CD14-positive monocyte (primary cell): ENCODE results near the gene MAP3K10. TPM values are rescaled to one million over a fixed set of nuclear protein-coding genes. Genes with fewer than 3 reads are reported as not detected.

Source experiments
- DNase-seq, 3 donors: peaks; one replicate each; pipeline ENCODE4 v3.0.0-alpha.2; 2011 to 2022
- H2AFZ ChIP-seq: 2 replicates; pipeline ENCODE4 v1.6.0; 2012; ENCODE audit warnings: mild to moderate bottlenecking, low read depth, low read length, inconsistent platforms; ENCODE audit not compliant: insufficient read depth, poor library complexity, severe bottlenecking
- H3K27ac ChIP-seq, 2 donors: 1 replicate in 1 of 2; 2 replicates in 1 of 2; pipeline ENCODE4 v1.5.1; 2012 to 2013; ENCODE audit warnings: low read length in 2 of 2, control low read depth in 1 of 2, inconsistent platforms in 1 of 2, low read depth in 1 of 2, mild to moderate bottlenecking in 1 of 2
- H3K27me3 ChIP-seq, 2 donors: one replicate each; pipeline versions ENCODE4 v1.6.0 to v1.6.1; 2011 to 2013; ENCODE audit warnings: low read length in 2 of 2; ENCODE audit not compliant: control insufficient read depth in 2 of 2, insufficient read depth in 2 of 2
- H3K36me3 ChIP-seq, 2 donors: replicated peaks in 1 of 2; 1 replicate in 1 of 2; 2 replicates in 1 of 2; pipeline versions ENCODE4 v1.5.1 to v1.6.1; 2012 to 2013; ENCODE audit warnings: low read length in 2 of 2, control low read depth in 1 of 2, inconsistent platforms in 1 of 2, mild to moderate bottlenecking in 1 of 2; ENCODE audit not compliant: insufficient read depth in 2 of 2, control insufficient read depth in 1 of 2
- H3K4me1 ChIP-seq, 2 donors: 1 replicate in 1 of 2; 2 replicates in 1 of 2; pipeline versions ENCODE4 v1.5.1 to v1.6.1; 2012 to 2013; ENCODE audit warnings: low read length in 2 of 2, control low read depth in 1 of 2, inconsistent platforms in 1 of 2, mild to moderate bottlenecking in 1 of 2, moderate library complexity in 1 of 2; ENCODE audit not compliant: insufficient read depth in 2 of 2, control insufficient read depth in 1 of 2
- H3K4me2 ChIP-seq: replicated peaks from 2 replicates; pipeline ENCODE3; 2012; ENCODE audit warnings: low read length, moderate library complexity, mild to moderate bottlenecking; ENCODE audit not compliant: poor library complexity, severe bottlenecking; ENCODE audit errors: extremely low read depth
- H3K4me3 ChIP-seq, 3 experiments: fragments of 200-600 bp in 1 of 3; sonication (generic) in 1 of 3; replicated peaks in 1 of 3; 1 replicate in 2 of 3; 2 replicates in 1 of 3; pipeline ENCODE4 v1.5.1; 2011 to 2013; ENCODE audit warnings: low read length in 3 of 3, mild to moderate bottlenecking in 3 of 3, control low read depth in 2 of 3, low read depth in 2 of 3, inconsistent platforms in 1 of 3, moderate library complexity in 1 of 3
- H3K79me2 ChIP-seq: 2 replicates; pipeline ENCODE4 v1.6.0; 2012; ENCODE audit warnings: mild to moderate bottlenecking, control low read depth, inconsistent platforms, low read length, moderate library complexity; ENCODE audit not compliant: insufficient read depth
- H3K9ac ChIP-seq: 2 replicates; pipeline ENCODE4 v1.6.0; 2017; ENCODE audit warnings: low read length, mild to moderate bottlenecking; ENCODE audit not compliant: insufficient read depth, poor library complexity, severe bottlenecking
- H3K9me3 ChIP-seq, 2 donors: replicated peaks in 1 of 2; 1 replicate in 1 of 2; 2 replicates in 1 of 2; pipeline versions ENCODE4 v1.5.1 to v1.6.1; 2012 to 2013; ENCODE audit warnings: low read length in 2 of 2, control low read depth in 1 of 2; ENCODE audit not compliant: control insufficient read depth in 1 of 2, insufficient read depth in 1 of 2
- H4K20me1 ChIP-seq: 2 replicates; pipeline ENCODE4 v1.6.0; 2012; ENCODE audit warnings: mild to moderate bottlenecking, low read length, control low read depth, moderate library complexity; ENCODE audit not compliant: insufficient read depth
- H3K27ac Mint-ChIP-seq, 7 donors: one replicate each; pipeline ENCODE4 v1.8.0; 2020; ENCODE audit warnings: mild to moderate bottlenecking in 7 of 7, mixed read lengths in 7 of 7, moderate library complexity in 6 of 7, inconsistent platforms in 2 of 7
- H3K27me3 Mint-ChIP-seq, 3 donors: one replicate each; pipeline ENCODE4 v1.8.0; 2021 to 2022; ENCODE audit warnings: low read depth in 3 of 3, mild to moderate bottlenecking in 3 of 3, mixed read lengths in 3 of 3, moderate library complexity in 3 of 3, inconsistent platforms in 1 of 3
- H3K36me3 Mint-ChIP-seq, 2 donors: one replicate each; pipeline ENCODE4 v1.8.0; 2020; ENCODE audit warnings: mixed read lengths in 2 of 2, inconsistent platforms in 1 of 2, mild to moderate bottlenecking in 1 of 2
- H3K4me1 Mint-ChIP-seq: one replicate; pipeline ENCODE4 v1.8.0; 2020; ENCODE audit warnings: mild to moderate bottlenecking, mixed read lengths
- H3K4me3 Mint-ChIP-seq, 2 donors: one replicate each; pipeline ENCODE4 v1.8.0; 2020; ENCODE audit warnings: mild to moderate bottlenecking in 2 of 2, mixed read lengths in 2 of 2, moderate library complexity in 1 of 2
- H3K9me3 Mint-ChIP-seq, 7 donors: one replicate each; pipeline ENCODE4 v1.8.0; 2020 to 2022; ENCODE audit warnings: mixed read lengths in 7 of 7, mild to moderate bottlenecking in 6 of 7, moderate library complexity in 6 of 7, inconsistent platforms in 2 of 7
- WGBS: methylation state at CpG from one replicate; pipeline ENCODE4 v1.1.5; 2013; ENCODE audit warnings: missing lambda C conversion rate; ENCODE audit not compliant: insufficient coverage; 5-methylcytosine and 5-hydroxymethylcytosine counted together
- intact Hi-C, 2 donors: fragments of 100-400 bp; cut with micrococcal nuclease; formaldehyde crosslinking; loops; one replicate each; pipeline versions ENCODE4 v1.15.0 to v1.15.1; 2023
- polyA plus RNA-seq, 3 donors: library from polyadenylated mRNA; depleted of rRNA in 1 of 3; unstranded in 2 of 3; stranded (reverse) in 1 of 3; fragments of 300-500 nt in 2 of 3; fragments of >200 nt in 1 of 3; fragmentation: Illumina TruSeq in 2 of 3; gene quantifications; 1 replicate in 2 of 3; 2 replicates in 1 of 3; pipeline ENCODE4 v1.2.3, GENCODE V29; 2012 to 2021
- TF ChIP-seq, protein P1 (sequence below): fragments of 200-600 bp; IDR thresholded peaks from one replicate; pipeline ENCODE4 v1.8.0; 2022; ENCODE audit warnings: antibody characterized with exemption, mild to moderate bottlenecking

Gene MAP3K10
- polyA plus RNA-seq, 3 donors: 0.05 to 9.1 TPM; not detected in 1

DNA sequence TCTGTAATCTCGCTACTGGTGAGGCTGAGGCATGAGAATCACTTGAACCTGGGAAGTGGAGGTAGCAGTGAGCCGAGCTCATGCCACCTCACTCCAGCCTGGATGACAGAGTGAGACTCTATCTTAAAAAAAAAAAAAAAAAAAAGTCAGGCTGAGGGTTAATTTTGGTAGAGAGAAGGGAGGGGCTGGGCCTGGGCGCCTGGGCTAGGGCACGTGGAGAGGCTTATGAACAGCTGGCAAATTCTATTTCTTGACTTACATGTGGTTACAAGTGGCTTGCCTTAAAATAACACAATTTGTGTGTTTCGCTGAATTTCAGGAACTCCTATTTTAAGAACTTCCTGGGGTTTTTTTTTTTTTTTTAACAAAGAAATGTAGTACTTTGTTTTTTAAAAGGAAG, 47.6 kb upstream of the MAP3K10 start:
- H3K4me2 ChIP-seq: peak overlapping the region; percentile 63
- intact Hi-C loops: loop anchor here in 1 of 2 donors (5.0 kb wide), 1 partner anchor 79 kb away; no protein-coding TSS in a partner anchor

DNA sequence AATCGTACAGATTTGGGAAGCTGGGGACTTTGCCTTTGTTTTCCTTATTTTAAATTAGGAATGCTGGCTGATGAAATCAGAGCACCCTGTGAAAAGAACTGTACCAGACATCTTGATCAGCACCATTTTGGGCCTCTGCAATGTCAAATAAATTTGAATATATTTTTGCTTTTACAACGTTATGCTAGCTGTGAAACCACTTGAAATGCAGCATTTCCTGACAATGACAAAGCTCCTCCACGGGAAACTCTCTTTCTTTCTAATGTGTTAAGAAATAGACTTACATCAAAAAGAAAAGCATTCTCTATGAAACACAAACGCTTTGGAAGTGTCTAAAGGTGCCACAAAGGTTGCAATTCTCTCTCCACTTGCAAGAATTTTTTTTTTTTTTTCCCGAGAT, 47.1 kb upstream of the MAP3K10 start:
- no peak for DNase-seq
- TF ChIP-seq, protein P1, sequence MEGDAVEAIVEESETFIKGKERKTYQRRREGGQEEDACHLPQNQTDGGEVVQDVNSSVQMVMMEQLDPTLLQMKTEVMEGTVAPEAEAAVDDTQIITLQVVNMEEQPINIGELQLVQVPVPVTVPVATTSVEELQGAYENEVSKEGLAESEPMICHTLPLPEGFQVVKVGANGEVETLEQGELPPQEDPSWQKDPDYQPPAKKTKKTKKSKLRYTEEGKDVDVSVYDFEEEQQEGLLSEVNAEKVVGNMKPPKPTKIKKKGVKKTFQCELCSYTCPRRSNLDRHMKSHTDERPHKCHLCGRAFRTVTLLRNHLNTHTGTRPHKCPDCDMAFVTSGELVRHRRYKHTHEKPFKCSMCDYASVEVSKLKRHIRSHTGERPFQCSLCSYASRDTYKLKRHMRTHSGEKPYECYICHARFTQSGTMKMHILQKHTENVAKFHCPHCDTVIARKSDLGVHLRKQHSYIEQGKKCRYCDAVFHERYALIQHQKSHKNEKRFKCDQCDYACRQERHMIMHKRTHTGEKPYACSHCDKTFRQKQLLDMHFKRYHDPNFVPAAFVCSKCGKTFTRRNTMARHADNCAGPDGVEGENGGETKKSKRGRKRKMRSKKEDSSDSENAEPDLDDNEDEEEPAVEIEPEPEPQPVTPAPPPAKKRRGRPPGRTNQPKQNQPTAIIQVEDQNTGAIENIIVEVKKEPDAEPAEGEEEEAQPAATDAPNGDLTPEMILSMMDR: no peak
- no peak overlapping the region for H3K9ac ChIP-seq
- H3K4me2 ChIP-seq: peak overlapping the region; percentile 63
- peaks cover 55 to 59% of the 10 kb centered on the region in 2 donors for H3K4me1 ChIP-seq
- peaks cover 0 to 2% (median 0%) of the 10 kb centered on the region in 7 donors for H3K9me3 Mint-ChIP-seq
- H3K4me1 Mint-ChIP-seq: peaks cover 58% of the 10 kb centered on the region
- no CpG with 5 or more reads among the region's 5 CpGs for WGBS
- no peaks in the 10 kb centered on the region for H3K36me3 Mint-ChIP-seq
- intact Hi-C loops: loop anchor here in 1 of 2 donors (5.0 kb wide), 1 partner anchor 78 kb away; no protein-coding TSS in a partner anchor
- H3K4me3 ChIP-seq: peak overlapping the region in 1 of 3 experiments; percentile 61
- no peaks in the 10 kb centered on the region for H4K20me1 ChIP-seq
- peaks cover 0 to 4% (median 4%) of the 10 kb centered on the region in 3 donors for H3K27me3 Mint-ChIP-seq
- peak overlapping the region; percentile 12 to 70 for H3K4me3 Mint-ChIP-seq
- H3K27ac Mint-ChIP-seq: peak overlapping the region in 5 of 7 donors; percentile 15 to 79 (median 50)
- no peaks in the 10 kb centered on the region for H3K27me3 ChIP-seq
- no peak overlapping the region for H2AFZ ChIP-seq
- no peaks in the 10 kb centered on the region for H3K79me2 ChIP-seq
- H3K9me3 ChIP-seq: no peaks in the 10 kb centered on the region
- H3K27ac ChIP-seq: peak overlapping the region in 1 of 2 donors; percentile 54
- no peaks in the 10 kb centered on the region for H3K36me3 ChIP-seq

More for the DNA sequence above, 47.6 kb upstream of the MAP3K10 start:
- Mint-ChIP-seq H3K9me3 (peaks cover 0 to 2% (median 0%) of the 10 kb centered on the region in 7 donors), H3K36me3 (no peaks in the 10 kb centered on the region), H3K27ac (peak overlapping the region in 6 of 7 donors; percentile 38 to 76 (median 66)), H3K4me3 (peak overlapping the region; percentile 51 to 70), H3K4me1 (peaks cover 58% of the 10 kb centered on the region), H3K27me3 (peaks cover 0 to 5% (median 4%) of the 10 kb centered on the region in 3 donors)
- H3K9ac ChIP-seq: no peak overlapping the region
- TF ChIP-seq, protein P1: no peak
- no peak overlapping the region for H2AFZ ChIP-seq
- no peaks in the 10 kb centered on the region for H3K79me2 ChIP-seq
- DNase-seq: peak in 2 of 3 donors; percentile 26 to 37
- WGBS: 0% methylated on average over 3 of the region's 5 CpGs
- H3K4me1 ChIP-seq: peaks cover 55 to 56% of the 10 kb centered on the region in 2 donors
- no peaks in the 10 kb centered on the region for H3K27me3 ChIP-seq
- peak overlapping the region in 1 of 3 experiments; percentile 61 for H3K4me3 ChIP-seq
- peak overlapping the region; percentile 16 to 21 for H3K27ac ChIP-seq
- no peaks in the 10 kb centered on the region for H3K36me3 ChIP-seq
- H4K20me1 ChIP-seq: no peaks in the 10 kb centered on the region
- H3K9me3 ChIP-seq: no peaks in the 10 kb centered on the region
